Activated naive CD8-positive, alpha-beta T cell (primary cell): Measurements from ENCODE around the gene GPS1.
"Not testable (repeated sequence)": the region's sequence is repeated elsewhere in the genome, so short reads cannot be mapped to it uniquely, and the experiment has no call there.

Experiments
- H3K27ac Mint-ChIP-seq: one replicate; pipeline ENCODE4 v1.8.0; 2021; ENCODE audit warnings: mixed read lengths
- H3K27me3 Mint-ChIP-seq: one replicate; pipeline ENCODE4 v1.8.0; 2021; ENCODE audit warnings: mixed read lengths
- H3K36me3 Mint-ChIP-seq: one replicate; pipeline ENCODE4 v1.8.0; 2021; ENCODE audit warnings: mixed read lengths
- H3K4me1 Mint-ChIP-seq: one replicate; pipeline ENCODE4 v1.8.0; 2021; ENCODE audit warnings: low read depth, mixed read lengths
- H3K4me3 Mint-ChIP-seq: one replicate; pipeline ENCODE4 v1.8.0; 2021; ENCODE audit warnings: mild to moderate bottlenecking, mixed read lengths
- H3K9me3 Mint-ChIP-seq: one replicate; pipeline ENCODE4 v1.8.0; 2021; ENCODE audit warnings: low read depth, mixed read lengths

GPS1 gene

GRCh38 chr17:82030470-82031302 is 21.0 kb upstream of the GPS1 start:
- Mint-ChIP-seq H3K4me3 (peak overlapping the region; percentile 82), H3K9me3 (no peaks in the 10 kb centered on the region), H3K27ac (no peak overlapping the region), H3K36me3 (peaks cover 6% of the 10 kb centered on the region), H3K4me1 (peaks cover 9% of the 10 kb centered on the region), H3K27me3 (no peaks in the 10 kb centered on the region)

DNA sequence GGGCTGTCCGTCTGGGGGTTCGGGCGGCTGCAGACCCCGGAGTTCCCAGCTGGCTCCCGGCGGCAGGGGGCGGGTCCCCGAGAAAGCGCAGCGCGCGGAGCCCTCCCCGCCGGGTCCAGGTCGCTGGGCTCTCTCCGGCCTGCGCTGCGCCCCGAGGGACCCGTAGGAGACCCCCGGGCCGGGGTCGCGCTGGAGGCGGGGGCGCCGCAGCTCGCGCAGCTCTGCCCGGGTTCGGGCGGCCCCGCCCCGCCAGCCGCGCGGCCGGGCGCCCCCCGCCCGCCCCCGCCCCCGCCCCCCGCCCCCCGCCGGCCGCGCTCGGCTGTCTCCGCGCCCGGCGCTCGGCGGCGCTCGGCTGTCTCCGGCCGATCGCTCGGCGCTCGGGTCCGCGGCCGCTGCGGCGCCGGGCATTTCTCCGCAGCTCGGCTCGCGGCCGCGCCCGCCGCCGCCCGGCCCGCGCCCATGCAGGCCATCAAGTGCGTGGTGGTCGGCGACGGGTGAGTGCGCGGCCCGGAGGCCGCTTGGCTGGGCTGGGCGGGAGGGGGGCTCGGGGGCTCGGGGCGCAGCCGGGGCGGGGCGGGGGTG is 20.3 kb upstream of the GPS1 start, which contains the start of gene RAC3:
RAC3 (plus strand) TSS at position 376 of the 582 bp plus-strand sequence; CDS start at position 460, 84 bp downstream.
- H3K4me1 Mint-ChIP-seq: peaks cover 13% of the 10 kb centered on the region
- H3K4me3 Mint-ChIP-seq: peak within 1 kb of the TSS; percentile 82
- H3K27ac Mint-ChIP-seq: no peak within 1 kb of the TSS
- no peaks in the 10 kb centered on the region for H3K27me3 Mint-ChIP-seq
- peaks cover 3% of the 10 kb centered on the region for H3K36me3 Mint-ChIP-seq
- no peaks in the 10 kb centered on the region for H3K9me3 Mint-ChIP-seq

DNA sequence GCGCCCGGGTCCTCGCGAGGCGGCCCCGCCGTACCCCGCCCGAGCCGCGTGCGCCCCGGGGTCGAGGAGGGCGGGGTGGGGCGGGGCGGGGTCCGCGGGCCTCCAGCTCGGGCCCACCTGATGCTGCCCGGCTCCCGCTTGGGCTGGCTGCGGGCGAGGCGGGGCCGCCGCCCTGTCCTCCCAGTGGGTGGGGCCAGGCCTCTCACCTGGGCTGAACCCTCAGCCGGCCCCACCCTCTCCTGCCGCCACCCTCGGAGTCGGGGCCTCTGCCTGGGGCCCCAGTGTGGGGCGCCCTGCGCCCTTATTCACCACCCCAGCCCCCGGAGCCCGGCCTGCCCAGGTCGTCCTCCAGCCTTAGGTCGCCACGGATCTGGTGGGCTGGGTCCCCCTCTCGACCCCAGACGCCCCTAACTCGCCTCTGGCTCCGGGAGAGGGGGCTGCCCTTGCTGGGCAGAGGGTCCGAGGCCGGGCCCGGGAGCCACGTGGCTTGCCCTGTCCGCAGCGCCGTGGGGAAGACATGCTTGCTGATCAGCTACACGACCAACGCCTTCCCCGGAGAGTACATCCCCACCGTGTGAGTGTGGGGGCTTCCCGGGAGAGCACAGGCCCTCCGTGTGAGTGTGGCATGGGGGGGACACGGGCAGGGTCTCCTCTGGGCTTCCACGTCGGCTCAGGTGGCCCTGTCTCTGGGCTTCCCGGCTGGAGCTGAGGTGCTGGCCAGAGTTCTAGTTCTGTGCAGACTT is 19.6 kb upstream of the GPS1 start:
- Mint-ChIP-seq H3K27ac (no peak overlapping the region), H3K27me3 (no peaks in the 10 kb centered on the region), H3K9me3 (no peaks in the 10 kb centered on the region), H3K4me1 (peaks cover 13% of the 10 kb centered on the region), H3K36me3 (peaks cover 3% of the 10 kb centered on the region), H3K4me3 (peak overlapping the region; percentile 30)

DNA sequence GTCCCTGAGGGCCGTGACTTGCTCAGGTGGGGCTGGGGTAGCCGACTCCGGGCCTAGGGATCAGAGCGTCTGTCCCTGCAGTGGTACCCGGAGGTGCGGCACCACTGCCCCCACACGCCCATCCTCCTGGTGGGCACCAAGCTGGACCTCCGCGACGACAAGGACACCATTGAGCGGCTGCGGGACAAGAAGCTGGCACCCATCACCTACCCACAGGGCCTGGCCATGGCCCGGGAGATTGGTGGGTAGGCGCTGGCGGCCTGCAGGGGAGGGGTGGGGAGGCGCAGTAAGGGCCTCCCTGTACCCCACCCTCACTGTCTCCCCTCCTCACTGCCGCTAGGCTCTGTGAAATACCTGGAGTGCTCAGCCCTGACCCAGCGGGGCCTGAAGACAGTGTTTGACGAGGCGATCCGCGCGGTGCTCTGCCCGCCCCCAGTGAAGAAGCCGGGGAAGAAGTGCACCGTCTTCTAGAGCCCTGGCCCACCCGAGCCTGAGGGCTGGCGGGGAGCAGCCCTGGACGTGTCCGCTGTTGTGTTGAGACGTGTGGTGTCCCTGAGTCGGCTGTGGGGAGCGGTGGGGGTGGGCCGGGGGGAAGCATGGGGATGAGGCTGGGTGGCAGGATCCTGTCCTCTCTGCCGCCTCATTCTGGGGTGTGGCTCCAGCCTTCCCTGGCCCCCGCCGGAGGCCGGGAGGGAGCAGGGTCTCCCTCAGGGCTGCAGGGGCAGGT is 18.2 kb upstream of the GPS1 start:
- Mint-ChIP-seq H3K4me1 (peaks cover 18% of the 10 kb centered on the region), H3K36me3 (peaks cover 3% of the 10 kb centered on the region), H3K27ac (no peak overlapping the region), H3K27me3 (no peaks in the 10 kb centered on the region), H3K4me3 (peak overlapping the region; percentile 10), H3K9me3 (no peaks in the 10 kb centered on the region)

DNA sequence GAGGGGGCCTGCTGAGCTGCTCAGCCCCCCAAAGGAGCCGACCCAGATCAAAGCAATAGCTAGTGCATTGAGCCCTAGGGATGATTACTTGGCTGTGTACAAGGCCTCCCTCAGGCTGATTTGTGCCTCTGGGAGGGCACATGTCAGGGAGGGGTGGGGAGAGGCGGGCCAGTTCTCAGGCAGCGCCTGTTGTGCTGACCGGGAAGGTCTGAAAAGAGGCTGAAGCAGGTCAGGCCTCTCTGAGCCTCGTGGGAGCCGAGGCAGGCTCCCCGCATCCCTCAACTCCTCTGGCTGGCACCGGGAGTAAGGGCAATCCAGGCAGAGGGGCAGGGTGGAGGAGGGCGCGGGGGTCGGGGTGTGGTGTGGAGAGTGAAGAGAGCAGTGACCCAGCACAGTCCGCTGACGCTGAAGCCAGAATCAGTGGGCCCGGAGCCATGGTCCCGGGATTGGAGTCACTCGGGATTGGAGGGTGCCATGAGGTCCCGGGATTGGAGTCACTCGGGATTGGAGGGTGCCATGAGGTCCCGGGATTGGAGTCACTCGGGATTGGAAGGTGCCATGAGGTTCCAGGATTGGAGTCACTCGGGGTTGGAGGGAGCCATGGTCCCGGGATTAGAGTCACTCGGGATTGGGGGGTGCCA is 17.2 kb upstream of the GPS1 start:
- no peak overlapping the region for H3K27ac Mint-ChIP-seq
- H3K27me3 Mint-ChIP-seq: no peaks in the 10 kb centered on the region
- peak overlapping the region; percentile 17 for H3K4me3 Mint-ChIP-seq
- peaks cover 24% of the 10 kb centered on the region for H3K4me1 Mint-ChIP-seq
- H3K36me3 Mint-ChIP-seq: peaks cover 3% of the 10 kb centered on the region
- H3K9me3 Mint-ChIP-seq: no peaks in the 10 kb centered on the region

GRCh38 chr17:82035488-82035887 is 16.2 kb upstream of the GPS1 start:
- H3K4me1 Mint-ChIP-seq: peaks cover 21% of the 10 kb centered on the region
- H3K9me3 Mint-ChIP-seq: no peaks in the 10 kb centered on the region
- no peaks in the 10 kb centered on the region for H3K27me3 Mint-ChIP-seq
- H3K4me3 Mint-ChIP-seq: peak overlapping the region; percentile 75
- H3K36me3 Mint-ChIP-seq: peaks cover 3% of the 10 kb centered on the region
- H3K27ac Mint-ChIP-seq: peak overlapping the region; percentile 28

- Mint-ChIP-seq H3K36me3 (peaks cover 3% of the 10 kb centered on the region), H3K9me3 (no peaks in the 10 kb centered on the region), H3K27ac (no peak overlapping the region), H3K27me3 (no peaks in the 10 kb centered on the region), H3K4me1 (peaks cover 21% of the 10 kb centered on the region), H3K4me3 (peak overlapping the region; percentile 75)
Observed at GRCh38 chr17:82035956-82036633, 15.6 kb upstream of the GPS1 start.

- Mint-ChIP-seq H3K27me3 (no peaks in the 10 kb centered on the region), H3K9me3 (no peaks in the 10 kb centered on the region), H3K4me1 (peaks cover 21% of the 10 kb centered on the region), H3K36me3 (peaks cover 3% of the 10 kb centered on the region), H3K27ac (no peak overlapping the region), H3K4me3 (peak overlapping the region; percentile 69)
Observed at GRCh38 chr17:82036634-82037091, 15.0 kb upstream of the GPS1 start.

DNA sequence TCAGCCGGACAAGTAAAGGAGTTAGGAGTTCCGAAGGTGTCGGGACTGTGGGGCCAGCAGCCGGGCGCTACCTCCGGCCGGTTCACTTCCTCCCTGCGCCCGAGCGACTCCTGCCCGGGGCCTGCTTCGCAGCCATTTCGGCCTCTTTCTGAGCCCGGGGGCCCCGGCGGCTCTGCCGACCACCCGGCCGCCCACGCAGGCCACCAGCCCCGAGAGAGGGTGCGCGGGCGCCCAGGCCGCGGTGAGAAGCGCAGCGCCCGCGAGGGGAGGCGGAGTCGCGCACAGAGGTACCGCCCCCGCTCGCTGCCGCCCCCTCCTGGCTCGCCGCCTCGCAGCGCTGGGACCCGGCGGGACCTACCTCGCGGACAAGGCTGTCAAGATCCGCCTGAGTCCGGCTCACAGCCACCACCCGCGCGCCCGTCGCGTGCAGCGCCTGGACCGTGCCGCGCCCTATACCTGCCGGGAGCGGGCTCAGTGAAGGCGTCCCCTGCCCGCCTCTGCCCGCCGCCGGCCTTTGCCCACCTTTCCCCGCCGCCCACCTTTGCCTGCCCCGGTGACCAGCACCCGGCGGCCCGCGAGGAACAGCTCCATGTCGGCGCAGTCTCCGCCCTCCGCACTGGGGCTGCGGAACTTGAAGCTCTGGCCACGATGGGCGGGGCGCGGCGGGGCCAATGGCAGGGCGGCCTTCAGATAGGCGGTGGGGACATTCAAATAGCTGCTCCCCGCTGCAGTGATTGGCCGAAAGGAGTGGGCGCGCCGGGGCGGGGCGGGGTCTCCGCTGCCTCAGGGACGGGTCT is 14.4 kb upstream of the GPS1 start, which contains the start of gene DCXR:
DCXR (minus strand) TSS at position 606 of the 797 bp plus-strand sequence; CDS start at position 591, 15 bp downstream.
- Mint-ChIP-seq H3K27me3 (no peaks in the 10 kb centered on the region), H3K4me3 (peak within 1 kb of the TSS; percentile 81), H3K4me1 (peaks cover 21% of the 10 kb centered on the region), H3K27ac (peak within 1 kb of the TSS; percentile 81), H3K9me3 (no peaks in the 10 kb centered on the region), H3K36me3 (peaks cover 3% of the 10 kb centered on the region)

GRCh38 chr17:82037889-82038195 is 13.9 kb upstream of the GPS1 start:
- Mint-ChIP-seq H3K27me3 (no peaks in the 10 kb centered on the region), H3K36me3 (peaks cover 3% of the 10 kb centered on the region), H3K4me3 (peak overlapping the region; percentile 81), H3K27ac (peak overlapping the region; percentile 81), H3K9me3 (no peaks in the 10 kb centered on the region), H3K4me1 (peaks cover 21% of the 10 kb centered on the region)

GRCh38 chr17:82038796-82039409 is 12.8 kb upstream of the GPS1 start:
- Mint-ChIP-seq H3K4me1 (peaks cover 21% of the 10 kb centered on the region), H3K4me3 (peak overlapping the region; percentile 20)
- H3K9me3 Mint-ChIP-seq, H3K27ac Mint-ChIP-seq, H3K27me3 Mint-ChIP-seq, H3K36me3 Mint-ChIP-seq: not testable (repeated sequence)

DNA sequence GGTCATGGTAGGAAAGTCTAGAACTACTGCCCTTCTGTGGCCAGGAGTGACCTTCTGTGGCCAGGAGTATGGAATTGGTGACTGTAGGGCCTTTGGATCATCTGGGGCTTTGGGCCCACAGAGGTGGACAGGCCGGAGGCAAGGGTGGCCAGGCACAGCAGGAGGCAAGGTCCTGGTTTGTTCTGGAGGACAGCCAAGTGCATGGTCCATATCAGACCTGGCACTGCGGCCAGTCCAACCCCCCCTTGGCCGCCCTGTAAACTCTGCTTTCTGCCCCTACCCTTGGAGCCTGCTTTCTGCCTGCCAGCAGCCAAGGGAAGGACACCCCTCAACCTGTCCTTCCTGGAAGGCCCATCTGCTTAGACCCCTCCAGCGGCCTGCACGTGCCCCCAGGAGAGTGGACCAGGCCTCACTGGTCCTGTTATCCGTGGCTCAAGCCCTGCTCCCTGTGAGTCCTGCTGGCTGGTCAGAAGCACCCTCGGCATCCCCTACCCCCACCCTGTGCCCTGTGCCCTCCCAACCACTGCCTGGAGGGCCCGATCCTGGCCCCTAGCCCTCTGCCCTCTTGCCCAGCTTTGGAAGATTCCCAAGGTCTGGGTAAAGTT is 11.9 kb upstream of the GPS1 start:
- H3K4me3 Mint-ChIP-seq: no peak overlapping the region
- peaks cover 21% of the 10 kb centered on the region for H3K4me1 Mint-ChIP-seq
- no peak overlapping the region for H3K27ac Mint-ChIP-seq
- peaks cover 3% of the 10 kb centered on the region for H3K36me3 Mint-ChIP-seq
- H3K27me3 Mint-ChIP-seq: no peaks in the 10 kb centered on the region
- H3K9me3 Mint-ChIP-seq: no peaks in the 10 kb centered on the region
